Left ventricle myocardium superior (tissue), 1 donor: ENCODE data around the gene ALS2CL. TPM values are rescaled to one million over a fixed set of nuclear protein-coding genes. Genes with fewer than 3 reads are reported as not detected.
"Not testable (repeated sequence)": the region's sequence is repeated elsewhere in the genome, so short reads cannot be mapped to it uniquely, and the experiment has no call there.

ENCODE experiments used
- ATAC-seq: fragments of 200-7000 bp; cut with Tn5 transposase; one replicate; pipeline ENCODE4 v1.9.1; 2020; ENCODE audit warnings: mild to moderate bottlenecking, moderate library complexity
- DNase-seq: peaks from one replicate; pipeline ENCODE4 v3.0.0-alpha.2; 2020
- intact Hi-C: fragments of 100-400 bp; cut with micrococcal nuclease; formaldehyde crosslinking; loops from one replicate; pipeline ENCODE4 v1.11.0; 2022
- long read RNA-seq: library from polyadenylated mRNA; unstranded; transcript quantifications from one replicate; pipeline ENCODE4 v2.0.0, GENCODE V29; 2021
- total RNA-seq: library from RNA; stranded (reverse); fragmentation: NEBNext Ultra II Directional; extraction: Animal tissue kit (Norgen Biotek cat#: 25700); gene quantifications from one replicate; pipeline ENCODE4 v1.2.1, GENCODE V29; 2021
- donor health status: DM: no; HTN: yes; CAD: no; lungs with severe emphysema.

Gene ALS2CL, protein sequence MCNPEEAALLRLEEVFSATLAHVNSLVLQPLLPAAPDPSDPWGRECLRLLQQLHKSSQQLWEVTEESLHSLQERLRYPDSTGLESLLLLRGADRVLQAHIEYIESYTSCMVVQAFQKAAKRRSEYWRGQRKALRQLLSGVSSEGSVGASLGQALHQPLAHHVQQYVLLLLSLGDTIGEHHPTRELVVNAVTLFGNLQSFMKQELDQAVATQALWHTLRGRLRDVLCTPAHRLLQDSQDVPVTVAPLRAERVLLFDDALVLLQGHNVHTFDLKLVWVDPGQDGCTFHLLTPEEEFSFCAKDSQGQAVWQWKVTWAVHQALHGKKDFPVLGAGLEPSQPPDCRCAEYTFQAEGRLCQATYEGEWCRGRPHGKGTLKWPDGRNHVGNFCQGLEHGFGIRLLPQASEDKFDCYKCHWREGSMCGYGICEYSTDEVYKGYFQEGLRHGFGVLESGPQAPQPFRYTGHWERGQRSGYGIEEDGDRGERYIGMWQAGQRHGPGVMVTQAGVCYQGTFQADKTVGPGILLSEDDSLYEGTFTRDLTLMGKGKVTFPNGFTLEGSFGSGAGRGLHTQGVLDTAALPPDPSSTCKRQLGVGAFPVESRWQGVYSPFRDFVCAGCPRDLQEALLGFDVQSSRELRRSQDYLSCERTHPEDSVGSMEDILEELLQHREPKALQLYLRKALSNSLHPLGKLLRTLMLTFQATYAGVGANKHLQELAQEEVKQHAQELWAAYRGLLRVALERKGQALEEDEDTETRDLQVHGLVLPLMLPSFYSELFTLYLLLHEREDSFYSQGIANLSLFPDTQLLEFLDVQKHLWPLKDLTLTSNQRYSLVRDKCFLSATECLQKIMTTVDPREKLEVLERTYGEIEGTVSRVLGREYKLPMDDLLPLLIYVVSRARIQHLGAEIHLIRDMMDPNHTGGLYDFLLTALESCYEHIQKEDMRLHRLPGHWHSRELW
- total RNA-seq, result 33.1 TPM
- long read RNA-seq, full-length matches to known transcripts, result 4 of 56 reads
- long read RNA-seq, partial matches to known transcripts, result 19 of 56 reads
- long read RNA-seq, other reads (novel, unspliced or antisense), result 33 of 56 reads

DNA sequence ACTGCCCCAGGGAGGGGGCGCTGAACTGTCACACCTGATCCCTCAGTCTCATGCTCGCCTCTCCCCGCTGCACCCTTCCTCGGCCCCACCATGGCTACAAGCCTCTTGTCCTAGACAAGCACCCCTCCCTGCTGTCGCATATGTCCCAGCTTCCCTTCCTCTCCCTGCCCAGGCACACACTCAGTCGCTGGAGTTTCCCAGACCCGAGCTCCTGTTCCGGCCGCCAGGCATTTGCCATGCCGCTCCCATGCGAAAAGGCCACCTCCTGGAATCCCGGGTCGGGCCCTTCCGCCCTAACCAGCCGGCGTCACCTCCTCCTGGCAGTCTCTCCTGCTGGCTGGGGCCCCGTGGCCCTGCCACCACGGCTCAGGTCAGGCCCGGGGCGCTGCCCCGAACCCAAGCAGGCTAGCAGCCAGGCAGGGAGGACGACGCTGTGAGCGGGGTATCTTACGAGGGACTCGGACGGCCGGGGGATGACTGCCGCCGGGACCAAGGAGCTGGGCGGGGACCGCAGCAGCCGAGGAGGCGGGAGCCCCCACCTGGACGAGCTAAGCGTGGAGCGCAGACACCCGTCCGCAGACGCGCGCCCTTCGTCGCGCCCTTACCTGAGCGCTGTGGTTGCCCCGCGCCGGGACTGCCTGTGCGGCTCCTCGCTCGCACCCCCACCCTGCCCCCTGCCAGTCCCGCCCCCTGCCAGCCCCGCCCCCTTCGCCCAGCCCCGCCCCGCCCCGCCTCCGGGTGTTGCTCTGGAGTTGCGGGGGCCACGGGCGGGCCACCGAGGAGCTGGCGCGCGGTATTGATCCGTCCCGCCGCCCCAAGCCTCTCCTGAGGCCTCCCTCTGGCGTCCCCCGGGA, at the start of gene ALS2CL:
Gene ALS2CL, minus strand, starts transcription at position 642 of the 854 bp plus-strand sequence. CDS start 4,239 bp downstream, outside the sequence.
- intact Hi-C loops, result no loop called here
- peak; percentile 81 for DNase-seq

DNA sequence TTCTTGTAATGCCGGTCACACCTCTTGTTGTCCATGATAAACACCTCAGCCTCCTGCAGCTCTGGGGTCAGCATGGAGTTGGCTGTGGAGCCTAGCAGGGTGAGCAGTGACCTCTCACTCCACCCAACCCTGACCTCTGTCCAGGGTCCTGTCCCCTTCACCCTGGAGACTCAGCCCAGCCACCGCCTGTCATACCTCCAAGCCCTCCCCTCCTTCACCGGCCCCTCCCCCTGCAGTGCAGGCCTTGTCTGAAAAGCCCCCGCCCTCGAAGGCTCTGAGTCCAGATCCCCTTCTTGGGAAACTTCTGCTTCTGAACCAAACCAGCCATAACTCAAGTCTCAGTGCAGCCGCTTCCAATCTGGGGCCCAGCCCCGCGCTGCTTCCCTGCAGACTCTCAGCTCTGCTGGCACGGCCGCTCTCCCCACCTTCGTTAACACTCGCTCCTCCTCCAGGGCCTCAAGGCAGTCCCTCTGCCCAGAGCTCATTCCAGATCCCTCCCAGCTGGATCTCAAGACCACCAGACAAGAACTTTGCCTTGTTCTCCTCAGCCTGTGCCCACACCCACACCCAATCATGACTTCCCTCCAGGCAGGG, 49.6 kb upstream of the ALS2CL start:
- ATAC-seq, result no peak

More for the DNA sequence above, at the start of gene ALS2CL:
- ATAC-seq, result peak; percentile 72

DNA sequence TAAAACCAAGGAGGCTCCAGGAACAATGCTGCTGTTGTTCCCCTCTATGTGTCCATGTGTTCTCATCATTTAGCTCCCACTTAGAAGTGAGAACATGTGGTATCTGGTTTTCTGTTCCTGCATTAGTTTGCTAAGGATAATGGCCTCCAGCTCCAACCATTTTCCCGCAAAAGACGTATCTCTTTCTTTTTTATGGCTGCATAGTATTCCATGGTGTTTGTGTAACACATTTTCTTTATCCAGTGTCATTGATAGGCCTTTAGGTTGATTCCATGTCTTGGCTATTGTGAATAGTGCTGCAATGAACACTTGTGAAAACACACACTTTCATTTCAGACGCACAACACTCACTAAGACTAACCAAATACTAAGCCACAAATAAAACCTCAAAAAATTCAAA, 46.1 kb upstream of the ALS2CL start:
- intact Hi-C loops, ATAC-seq, DNase-seq: not testable (repeated sequence)

More for the DNA sequence above, 49.6 kb upstream of the ALS2CL start:
- DNase-seq, result no peak
- intact Hi-C loops, result no loop called here

DNA sequence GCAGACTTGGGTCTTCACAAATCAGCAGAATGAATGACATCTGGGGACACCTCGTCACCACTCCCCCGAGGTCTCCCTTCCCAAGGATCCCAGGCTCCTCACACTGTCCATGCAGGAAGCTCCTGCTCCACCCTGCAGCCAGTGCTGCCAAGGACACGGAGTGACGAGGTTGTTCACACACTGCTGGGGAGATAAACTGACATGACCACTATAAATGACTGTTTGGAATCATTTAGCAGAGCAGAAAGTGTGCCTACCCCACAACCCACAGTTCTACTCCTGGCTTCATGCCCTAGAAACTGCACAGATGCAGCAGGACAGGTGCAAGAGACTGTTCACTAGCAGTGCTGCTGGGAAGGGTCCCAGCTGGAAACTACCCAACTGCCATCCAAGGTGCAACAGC, 43.9 kb upstream of the ALS2CL start:
- intact Hi-C loops, result no loop called here
- DNase-seq (no peak), ATAC-seq (peak; percentile 74)

DNA sequence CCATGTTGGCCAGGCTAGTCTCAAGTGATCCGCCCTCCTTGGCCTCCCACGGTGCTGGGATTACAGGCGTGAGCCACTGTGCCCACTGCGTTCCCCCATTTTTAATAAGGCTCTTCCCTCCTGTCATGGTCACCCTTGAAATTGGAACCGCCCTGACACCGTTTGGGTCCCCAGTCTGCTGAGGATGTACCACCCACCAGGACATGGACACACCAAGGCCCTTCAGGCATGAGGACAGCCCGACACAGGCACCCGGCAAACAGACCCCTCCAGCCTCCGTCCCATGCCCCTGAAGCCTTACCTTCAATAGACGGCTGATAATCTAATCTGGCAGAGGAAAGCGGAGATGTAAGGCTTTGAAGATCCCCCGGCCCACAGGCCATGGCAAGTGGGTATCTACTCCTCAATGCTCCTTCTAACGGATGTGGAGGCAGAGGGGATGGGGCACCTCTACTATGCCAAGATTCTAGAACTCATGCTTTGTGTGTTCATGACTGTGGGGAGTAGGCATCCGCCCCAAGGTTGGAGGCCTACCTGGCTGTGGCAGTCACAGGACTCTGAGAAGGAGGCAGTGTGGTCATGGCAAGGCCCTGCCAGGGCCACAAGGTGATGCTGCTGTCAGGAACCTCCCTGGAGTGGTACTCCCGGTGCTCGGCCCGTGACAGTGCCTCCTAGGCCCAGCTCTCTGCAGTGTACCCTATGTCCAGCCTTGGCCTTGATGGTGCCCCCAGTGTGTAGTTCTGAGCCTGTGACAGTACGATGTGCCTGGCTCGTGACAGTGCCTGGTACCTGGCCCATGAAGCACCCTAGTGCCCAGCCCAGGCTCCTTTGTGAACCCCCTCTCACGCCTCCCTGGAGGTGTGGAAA, 42.8 kb upstream of the ALS2CL start:
- intact Hi-C loops, result no loop called here
- ATAC-seq (no peak), DNase-seq (no peak)

DNA sequence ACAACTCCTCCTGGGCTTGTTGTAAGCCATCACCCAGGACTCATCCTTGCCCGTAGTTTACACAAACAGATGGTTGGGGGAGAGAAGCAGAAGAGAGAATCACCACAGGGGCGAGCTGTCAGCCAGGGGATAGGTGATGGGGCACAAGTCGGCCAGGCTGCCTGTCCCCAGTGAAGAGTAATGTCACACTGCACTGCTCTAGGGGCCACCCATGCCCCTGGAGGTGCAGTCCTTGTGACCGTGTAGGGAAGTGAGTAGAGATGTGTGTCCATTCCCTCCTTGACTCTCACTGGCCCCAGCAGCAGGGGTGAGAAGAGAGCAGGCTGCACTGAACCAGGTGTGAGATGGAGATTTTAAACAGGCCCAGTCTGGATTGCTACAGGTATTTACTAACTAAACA, 41.3 kb upstream of the ALS2CL start:
- intact Hi-C loops, result no loop called here
- no peak for DNase-seq
- no peak for ATAC-seq

DNA sequence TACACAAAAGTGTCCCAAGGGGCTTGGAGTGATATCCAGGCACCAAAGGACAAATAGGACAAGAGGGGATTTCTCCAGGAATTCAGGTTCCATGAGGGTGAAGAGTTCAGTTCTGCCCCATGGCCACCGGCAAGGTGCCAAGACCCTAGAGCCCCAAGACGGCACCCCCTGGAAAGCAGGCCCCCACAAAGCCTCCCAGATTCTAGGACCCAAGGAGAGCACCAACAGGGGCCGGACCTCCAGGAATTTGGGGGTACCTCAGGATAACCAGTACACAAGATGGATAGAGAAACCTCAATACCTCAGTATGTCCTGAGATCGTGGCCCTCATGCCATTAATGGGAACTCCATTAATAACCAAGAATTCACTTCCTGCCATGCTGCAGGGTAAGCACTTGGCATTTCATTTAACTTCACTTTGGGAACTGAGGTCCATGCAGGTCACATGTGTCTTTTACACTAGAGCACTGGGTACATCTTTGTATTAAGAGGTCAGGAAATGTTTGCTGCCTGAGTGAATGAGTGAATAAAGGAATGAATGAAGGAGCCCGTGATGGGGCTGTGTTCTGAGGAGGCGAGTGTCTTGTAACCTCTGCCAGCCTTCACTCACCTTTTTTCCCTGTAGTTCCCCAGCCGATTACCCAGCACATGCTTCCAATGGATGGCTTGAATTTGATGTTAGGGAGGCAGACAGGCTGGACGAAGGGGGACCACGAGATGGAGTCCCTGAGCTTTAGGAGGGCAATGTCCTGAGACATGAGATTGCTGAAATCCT, 39.7 kb upstream of the ALS2CL start:
- intact Hi-C loops, result no loop called here
- DNase-seq, result no peak
- no peak for ATAC-seq

DNA sequence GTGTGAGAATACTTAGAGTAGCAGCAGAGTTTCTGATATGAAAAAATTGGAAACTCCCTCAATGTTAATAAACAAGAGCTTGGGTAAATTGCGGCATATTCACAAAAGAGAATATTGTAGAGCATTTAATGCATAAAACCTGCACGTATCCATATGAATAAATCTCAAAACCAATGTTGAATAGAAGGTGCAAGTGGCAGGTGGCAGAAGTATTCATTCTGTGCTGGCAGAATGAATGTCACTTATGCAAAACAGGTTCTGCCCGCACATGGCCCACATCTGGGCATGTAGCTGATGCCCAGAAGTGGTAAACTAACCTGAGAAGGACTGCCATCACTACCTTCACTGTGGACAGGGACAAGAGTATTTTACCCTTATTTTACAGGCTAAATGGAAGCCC, 38.3 kb upstream of the ALS2CL start:
- DNase-seq, result no peak
- no peak for ATAC-seq
- intact Hi-C loops, result no loop called here

DNA sequence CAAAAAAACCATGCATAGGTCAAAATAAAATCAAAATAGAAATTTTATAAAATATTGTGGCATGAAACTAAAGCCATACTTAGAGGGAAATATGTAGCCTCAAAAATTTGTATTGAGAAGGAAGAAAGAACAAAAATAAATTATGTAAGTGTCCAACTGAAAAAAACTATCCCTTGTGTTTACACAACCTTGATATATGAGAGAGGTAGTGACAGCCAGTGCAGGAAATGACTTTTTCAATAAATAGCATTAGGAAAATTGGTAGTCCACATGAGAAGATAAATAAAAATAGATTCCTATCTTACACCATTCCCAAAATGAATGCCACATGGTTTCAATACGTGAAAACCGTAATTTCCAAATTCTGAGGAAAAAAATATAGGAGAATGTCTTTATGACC, 37.3 kb upstream of the ALS2CL start:
- intact Hi-C loops, result no loop called here
- no peak for ATAC-seq
- DNase-seq, result no peak

DNA sequence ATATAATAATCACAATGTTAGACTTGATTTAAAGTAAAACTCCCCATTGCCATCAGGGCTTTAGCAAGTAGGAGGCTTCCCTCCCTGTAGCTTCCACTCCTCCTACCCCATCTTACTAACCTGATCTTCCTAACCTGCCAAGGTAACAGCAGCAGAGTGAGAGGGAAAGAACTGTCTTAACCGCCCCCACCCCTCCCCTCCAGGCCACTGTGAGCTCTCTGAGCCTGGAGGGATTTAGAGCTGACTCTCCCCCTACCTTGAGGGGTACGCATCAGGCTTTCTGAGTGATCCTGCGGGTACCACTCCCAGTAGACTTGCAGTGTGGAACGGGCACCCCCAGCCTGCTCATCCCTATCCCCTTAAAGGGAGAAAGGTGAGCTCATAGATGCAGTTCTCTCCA, 35.6 kb upstream of the ALS2CL start:
- ATAC-seq (no peak), DNase-seq (no peak)
- intact Hi-C loops, result no loop called here

DNA sequence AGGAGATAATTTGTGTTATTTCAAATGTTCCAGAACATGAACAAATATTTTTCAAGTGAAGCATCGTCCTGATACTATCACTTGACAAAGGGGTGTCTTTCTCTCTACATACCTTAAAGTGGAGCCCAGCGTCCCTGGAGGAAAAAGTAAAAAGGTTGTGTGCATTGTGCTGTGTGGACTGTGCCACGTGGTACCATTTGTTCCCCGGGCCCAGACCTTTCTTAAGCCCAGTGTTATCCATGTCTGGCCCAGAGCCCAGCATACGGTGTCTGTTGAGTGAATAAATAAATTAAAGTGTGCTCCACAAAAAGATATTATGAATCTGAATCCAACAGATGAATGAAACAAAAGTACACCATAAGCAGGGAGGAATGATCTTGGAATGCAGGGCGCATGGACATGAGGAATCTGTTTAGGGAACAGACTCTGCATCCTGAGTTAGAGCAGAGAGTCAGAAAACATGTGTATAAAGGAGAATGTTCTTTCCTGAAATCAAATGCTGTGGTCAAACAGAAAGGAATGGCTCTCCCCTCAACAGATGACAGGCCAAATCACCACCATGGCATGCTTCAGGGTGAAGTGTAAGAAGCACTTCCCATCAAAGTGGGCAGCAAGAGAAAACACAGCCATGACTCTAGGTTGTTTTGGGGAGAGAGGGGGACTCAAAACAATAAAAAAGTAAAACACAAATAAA, 32.3 kb upstream of the ALS2CL start:
- intact Hi-C loops, result no loop called here
- peak; percentile 33 for DNase-seq
- ATAC-seq, result peak; percentile 61

DNA sequence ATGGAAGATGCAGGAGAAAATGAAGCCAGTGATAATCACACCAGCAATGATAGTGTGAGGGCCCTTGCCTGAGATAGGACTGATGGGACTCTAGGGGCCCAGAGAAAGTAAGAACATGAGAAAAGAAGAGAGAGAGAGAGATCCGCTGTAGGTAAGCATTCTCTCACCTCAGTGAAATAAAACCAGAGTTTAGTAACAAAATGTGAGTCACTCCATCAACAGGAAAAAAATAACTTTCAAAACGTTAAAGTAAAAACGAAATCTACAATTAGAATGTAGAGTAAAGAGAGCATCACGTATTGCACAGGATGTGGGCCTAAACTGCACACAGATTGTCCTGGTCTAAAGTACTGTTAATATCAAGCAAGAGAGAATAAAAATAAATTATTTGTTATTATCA, 30.9 kb upstream of the ALS2CL start:
- intact Hi-C loops, result no loop called here
- no peak for ATAC-seq
- no peak for DNase-seq

DNA sequence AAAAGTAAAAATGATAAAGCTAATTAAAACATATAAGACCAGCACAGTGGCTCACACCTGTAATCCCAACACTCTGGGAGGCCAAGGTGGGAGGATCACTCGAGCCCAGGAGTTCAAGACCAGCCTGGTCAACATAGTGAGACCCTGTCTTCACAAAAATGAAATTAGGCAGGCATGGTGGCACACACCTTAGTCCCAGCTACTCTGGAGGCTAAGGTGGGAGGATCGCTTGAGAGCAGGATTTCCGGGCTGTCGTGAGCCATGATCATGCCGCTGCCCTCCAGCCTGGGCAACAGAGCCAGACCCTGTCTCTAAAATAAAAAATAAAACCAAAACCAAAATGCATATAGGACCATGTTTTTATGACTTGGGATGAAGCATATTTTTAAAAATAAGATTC, 29.0 kb upstream of the ALS2CL start:
- ATAC-seq (no peak), DNase-seq (no peak)
- intact Hi-C loops, result no loop called here

DNA sequence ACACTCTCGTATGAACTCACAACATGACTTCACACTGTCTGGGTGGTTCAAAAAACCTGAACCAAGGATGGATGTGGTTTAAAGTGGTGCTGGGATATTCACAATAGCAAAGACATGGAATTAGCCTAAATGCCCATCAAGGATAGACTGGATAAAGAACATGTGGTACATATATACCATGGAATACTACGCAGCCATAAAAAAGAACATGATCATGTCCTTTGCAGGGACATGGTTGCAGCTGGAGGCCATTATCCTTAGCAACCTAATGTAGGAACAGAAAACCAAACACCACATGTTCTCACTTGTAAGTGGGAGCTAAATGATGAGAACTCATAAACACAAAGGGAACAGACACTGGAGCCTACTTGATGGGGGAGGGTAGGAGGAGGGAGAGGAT, 27.5 kb upstream of the ALS2CL start:
- intact Hi-C loops, result no loop called here
- ATAC-seq, result no peak
- DNase-seq, result no peak

DNA sequence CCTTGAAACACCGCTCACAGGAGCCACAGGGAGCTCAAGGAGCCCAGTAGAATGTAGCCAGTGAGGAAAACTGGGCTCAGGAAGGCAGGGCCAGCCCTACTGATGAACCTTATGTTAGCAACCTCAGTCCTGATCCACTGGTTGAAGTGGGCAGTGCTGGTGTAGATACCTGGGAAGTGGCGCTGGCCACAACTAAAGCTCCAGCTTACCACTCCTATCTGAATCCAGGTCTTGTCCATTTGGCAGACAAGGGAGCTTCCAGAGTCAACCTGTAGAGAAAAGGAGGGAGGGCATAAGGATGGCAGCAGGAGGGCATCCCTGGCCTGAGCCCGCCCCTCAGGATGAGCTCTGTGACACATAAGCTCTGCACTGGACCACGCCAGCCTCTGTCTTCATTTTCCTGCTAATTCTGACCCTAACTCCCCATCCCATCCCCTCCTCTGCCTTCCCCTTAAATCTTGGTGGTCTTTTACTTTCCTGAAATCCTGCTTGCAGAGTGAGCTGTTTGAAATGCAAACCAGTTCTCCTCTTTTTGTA, 26.3 kb upstream of the ALS2CL start:
- ATAC-seq (no peak), DNase-seq (no peak)
- intact Hi-C loops, result no loop called here

DNA sequence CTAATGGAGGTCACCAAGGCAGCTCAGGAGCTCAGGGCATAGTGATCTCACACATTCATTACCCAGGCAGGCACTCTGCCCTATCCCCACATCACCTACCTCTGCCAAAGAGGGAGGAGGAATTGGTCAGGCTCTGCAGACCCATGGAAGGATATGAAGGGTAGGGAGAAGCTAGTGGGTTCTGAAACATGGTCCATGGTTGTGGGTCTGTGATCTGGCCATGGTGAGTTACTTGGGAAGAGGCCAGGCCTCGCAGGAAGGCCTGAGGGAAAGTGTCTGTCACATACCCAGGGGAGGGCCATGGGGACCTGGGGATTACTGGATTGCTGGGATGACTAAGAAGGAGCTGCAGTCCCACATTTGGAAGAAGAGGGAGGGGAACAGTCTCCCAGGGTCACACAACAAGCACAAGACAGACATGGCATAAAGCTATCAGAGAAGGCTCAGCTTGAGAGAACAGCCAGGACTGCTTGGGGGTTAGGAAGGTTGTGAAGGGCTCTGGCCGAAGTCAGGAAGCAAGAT, 25.6 kb upstream of the ALS2CL start:
- intact Hi-C loops, result no loop called here
- ATAC-seq (no peak), DNase-seq (no peak)
